OCI-LY7 (cell line): ENCODE measurements around the gene TMC8.

Experiments used
- CTCF ChIP-seq: fragments of 200-600 bp; sonication (generic); conservative IDR thresholded peaks from 2 replicates; pipeline ENCODE4 v1.5.1; 2014; ENCODE audit warnings: mild to moderate bottlenecking, antibody characterized with exemption, low read length, moderate library complexity, mixed read lengths
- EZH2phosphoT487 ChIP-seq: fragments of 200-600 bp; sonication (generic); IDR thresholded peaks from 2 replicates; pipeline ENCODE4 v1.6.1; 2018; ENCODE audit warnings: low read depth, borderline replicate concordance, mild to moderate bottlenecking, mixed run types, antibody characterized with exemption, low read length, moderate library complexity, mixed read lengths

- TF ChIP-seq CTCF (no peak), EZH2phosphoT487 (no peak)
Observed at GRCh38 chr17:78147315-78147998, 16.9 kb downstream of the TMC8 start.
